IMR-90 (cell line): Measurements from ENCODE around the gene BZW2.

ENCODE experiments used
- CTCF ChIP-seq: conservative IDR thresholded peaks from 2 replicates; pipeline ENCODE4 v1.5.1; 2012; ENCODE audit warnings: mild to moderate bottlenecking, low read depth, low read length, improper control_type of control experiment
- FOS ChIP-seq: fragments of 150-350 bp; IDR thresholded peaks from 2 replicates; pipeline ENCODE4 v1.6.1; 2016; ENCODE audit warnings: low read depth, low read length
- POLR2A ChIP-seq: IDR thresholded peaks from 2 replicates; pipeline ENCODE4 v1.6.1; 2012; ENCODE audit warnings: mild to moderate bottlenecking, low read depth, low read length
- SMC3 ChIP-seq: fragments of 150-350 bp; IDR thresholded peaks from 2 replicates; pipeline ENCODE4 v1.6.1; 2016; ENCODE audit warnings: low read depth, mild to moderate bottlenecking, antibody characterized with exemption, low read length, moderate library complexity
- TF ChIP-seq, protein P1 (sequence below): fragments of 150-350 bp; IDR thresholded peaks from 2 replicates; pipeline ENCODE4 v1.6.1; 2017; ENCODE audit warnings: mild to moderate bottlenecking, antibody characterized with exemption, low read length, low read depth

GRCh38 chr7:16718111-16718656, 72.2 kb downstream of the BZW2 start:
- TF ChIP-seq FOS (no peak), CTCF (no peak), SMC3 (no peak), POLR2A (no peak)
- TF ChIP-seq, protein P1, sequence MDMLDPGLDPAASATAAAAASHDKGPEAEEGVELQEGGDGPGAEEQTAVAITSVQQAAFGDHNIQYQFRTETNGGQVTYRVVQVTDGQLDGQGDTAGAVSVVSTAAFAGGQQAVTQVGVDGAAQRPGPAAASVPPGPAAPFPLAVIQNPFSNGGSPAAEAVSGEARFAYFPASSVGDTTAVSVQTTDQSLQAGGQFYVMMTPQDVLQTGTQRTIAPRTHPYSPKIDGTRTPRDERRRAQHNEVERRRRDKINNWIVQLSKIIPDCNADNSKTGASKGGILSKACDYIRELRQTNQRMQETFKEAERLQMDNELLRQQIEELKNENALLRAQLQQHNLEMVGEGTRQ, result no peak
